Naive thymus-derived CD4-positive, alpha-beta T cell (primary cell): Measurements from ENCODE around the gene EFNA4. TPM values are rescaled to one million over a fixed set of nuclear protein-coding genes. Genes with fewer than 3 reads are reported as not detected.

Experiments used
- ATAC-seq: fragments of 150-1000 bp; cut with Tn5 transposase; 2 replicates; pipeline ENCODE4 v1.10.0; 2021; ENCODE audit warnings: mild to moderate bottlenecking, moderate library complexity
- CTCF ChIA-PET: fragments of 350-600 bp; sonication (Branson Sonifier 250); formaldehyde crosslinking; loops from one replicate; lab custom pipeline; 2021; ENCODE audit warnings: antibody characterized with exemption; lab: Charles Lee
- POLR2A ChIA-PET: fragments of 350-600 bp; sonication (Branson Sonifier 250); formaldehyde crosslinking; loops from one replicate; lab custom pipeline; 2021; ENCODE audit warnings: antibody characterized with exemption, inconsistent platforms; lab: Charles Lee
- DNase-seq, 9 donors: peaks; one replicate each; pipeline versions ENCODE4 v3.0.0 to v3.0.0-alpha.2; 2020 to 2022; ENCODE audit warnings: mixed read lengths in 1 of 9
- H3K27ac ChIP-seq: one replicate; pipeline ENCODE4 v1.7.0; 2013; ENCODE audit warnings: mild to moderate bottlenecking, low read depth, low read length, moderate library complexity
- H3K27me3 ChIP-seq, 2 donors: one replicate each; pipeline ENCODE4 v1.7.0; 2013; ENCODE audit warnings: low read length in 2 of 2, mild to moderate bottlenecking in 2 of 2, moderate library complexity in 2 of 2; ENCODE audit not compliant: control insufficient read depth in 2 of 2, insufficient read depth in 2 of 2
- H3K36me3 ChIP-seq, 3 experiments: 1 replicate in 2 of 3; 2 replicates in 1 of 3; pipeline ENCODE4 v1.7.0; 2013; ENCODE audit warnings: low read length in 3 of 3, mild to moderate bottlenecking in 3 of 3, moderate library complexity in 1 of 3; ENCODE audit not compliant: insufficient read depth in 3 of 3, control insufficient read depth in 2 of 3
- H3K4me1 ChIP-seq, 2 donors: one replicate each; pipeline ENCODE4 v1.7.0; 2013; ENCODE audit warnings: low read length in 2 of 2, mild to moderate bottlenecking in 2 of 2, moderate library complexity in 1 of 2; ENCODE audit not compliant: control insufficient read depth in 2 of 2, insufficient read depth in 2 of 2
- H3K4me3 ChIP-seq: 2 replicates; pipeline ENCODE4 v1.7.0; 2013; ENCODE audit warnings: mild to moderate bottlenecking, low read length
- H3K9me3 ChIP-seq, 3 experiments: 1 replicate in 2 of 3; 2 replicates in 1 of 3; pipeline ENCODE4 v1.7.0; 2013; ENCODE audit warnings: low read length in 3 of 3; ENCODE audit not compliant: control insufficient read depth in 2 of 3
- H3K27ac Mint-ChIP-seq, 9 donors: one replicate each; pipeline ENCODE4 v1.8.0; 2020 to 2022; ENCODE audit warnings: mixed read lengths in 9 of 9, mild to moderate bottlenecking in 8 of 9, moderate library complexity in 5 of 9, inconsistent platforms in 2 of 9
- H3K27me3 Mint-ChIP-seq, 5 donors: one replicate each; pipeline ENCODE4 v1.8.0; 2021 to 2022; ENCODE audit warnings: mixed read lengths in 5 of 5, mild to moderate bottlenecking in 1 of 5
- H3K36me3 Mint-ChIP-seq, 5 donors: one replicate each; pipeline ENCODE4 v1.8.0; 2020 to 2022; ENCODE audit warnings: mixed read lengths in 5 of 5, mild to moderate bottlenecking in 3 of 5, inconsistent platforms in 1 of 5
- H3K4me1 Mint-ChIP-seq, 7 donors: one replicate each; pipeline ENCODE4 v1.8.0; 2020 to 2022; ENCODE audit warnings: mixed read lengths in 7 of 7, mild to moderate bottlenecking in 3 of 7, inconsistent platforms in 1 of 7
- H3K4me3 Mint-ChIP-seq, 10 donors: one replicate each; pipeline ENCODE4 v1.8.0; 2020 to 2022; ENCODE audit warnings: mild to moderate bottlenecking in 10 of 10, mixed read lengths in 10 of 10, moderate library complexity in 6 of 10, inconsistent platforms in 2 of 10
- H3K9me3 Mint-ChIP-seq, 11 donors: one replicate each; pipeline ENCODE4 v1.8.0; 2020 to 2022; ENCODE audit warnings: mixed read lengths in 11 of 11, mild to moderate bottlenecking in 4 of 11, inconsistent platforms in 1 of 11, moderate library complexity in 1 of 11
- intact Hi-C, 2 donors: fragments of 100-400 bp; cut with micrococcal nuclease; formaldehyde crosslinking; loops; one replicate each; pipeline ENCODE4 v1.15.1; 2023
- polyA plus RNA-seq, 2 donors: library from polyadenylated mRNA; unstranded; fragments of 300-500 nt; fragmentation: Illumina TruSeq; gene quantifications; one replicate each; pipeline ENCODE4 v1.2.3, GENCODE V29; 2021
- total RNA-seq, 6 experiments: library from RNA in 5 of 6; stranded (reverse) in 5 of 6; gene quantifications; 1 replicate in 5 of 6; 2 replicates in 1 of 6; pipeline ENCODE4 v1.2.3 and lab custom pipeline; 2021 to 2026

Gene EFNA4, protein sequence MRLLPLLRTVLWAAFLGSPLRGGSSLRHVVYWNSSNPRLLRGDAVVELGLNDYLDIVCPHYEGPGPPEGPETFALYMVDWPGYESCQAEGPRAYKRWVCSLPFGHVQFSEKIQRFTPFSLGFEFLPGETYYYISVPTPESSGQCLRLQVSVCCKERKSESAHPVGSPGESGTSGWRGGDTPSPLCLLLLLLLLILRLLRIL
- total RNA-seq (1 to 10 TPM; 3.9 to 9.4 (median 7.7) TPM), polyA plus RNA-seq (1 to 10 TPM; 2.1 to 3.9 TPM), total RNA-seq (lab: John Stamatoyannopoulos, UW) (3.6 reads per million, percentile 19 among the genes with 10 or more reads in this experiment)

DNA sequence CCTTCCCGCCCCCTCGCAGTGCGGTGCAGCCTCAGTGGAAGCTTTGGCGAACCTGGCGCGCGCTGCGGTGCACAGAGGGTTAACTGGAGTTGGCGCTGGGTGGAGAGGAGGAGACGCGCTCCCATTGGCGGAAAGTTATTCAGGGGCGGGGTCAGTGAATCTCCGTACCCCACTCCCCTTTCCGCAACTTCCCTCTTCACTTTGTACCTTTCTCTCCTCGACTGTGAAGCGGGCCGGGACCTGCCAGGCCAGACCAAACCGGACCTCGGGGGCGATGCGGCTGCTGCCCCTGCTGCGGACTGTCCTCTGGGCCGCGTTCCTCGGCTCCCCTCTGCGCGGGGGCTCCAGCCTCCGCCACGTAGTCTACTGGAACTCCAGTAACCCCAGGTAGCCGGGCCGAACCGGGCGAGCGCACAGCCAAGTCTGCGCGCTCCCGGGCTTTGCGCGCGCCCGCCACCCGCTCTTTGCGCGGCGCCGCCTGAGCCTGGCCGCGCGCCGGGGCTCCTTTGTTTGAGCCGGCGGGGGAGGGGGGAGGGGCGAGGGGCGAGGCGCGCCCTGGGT, at the start of gene EFNA4:
Gene EFNA4 (plus strand): TSS at position 191 of the 561 bp plus-strand sequence. CDS start 84 bp downstream, at position 275.
- intact Hi-C loops: loop anchor here (1.0 to 10.0 kb wide), 13 partner anchors 8 to 739 kb away; partner anchors contain the start of genes ZBTB7B (in 2 of the 2), ADAR (in 1 of the 2), AQP10 (in 1 of the 2) and ATP8B2 (in 1 of the 2)

GRCh38 chr1:155014709-155015508, 48.6 kb upstream of the EFNA4 start:
- peaks cover 0 to 40% (median 4%) of the 10 kb centered on the region in 5 donors for H3K36me3 Mint-ChIP-seq
- H3K27me3 Mint-ChIP-seq: no peaks in the 10 kb centered on the region
- Histone ChIP-seq H3K4me3 (no peak overlapping the region), H3K4me1 (peaks cover 51 to 78% of the 10 kb centered on the region in 2 donors), H3K27ac (peak overlapping the region; percentile 83), H3K27me3 (no peaks in the 10 kb centered on the region), H3K36me3 (peaks cover 0 to 30% (median 0%) of the 10 kb centered on the region in 3 experiments), H3K9me3 (no peaks in the 10 kb centered on the region)
- ChIA-PET POLR2A (interaction anchor here (0.9 to 13.8 kb wide), 9 partner anchors 14 to 61 kb away, joined by 3 to 270 read pairs (median 28); partner anchors contain the start of genes CKS1B, FLAD1, LENEP and PBXIP1), CTCF (interaction anchor here (0.6 to 13.9 kb wide), 11 partner anchors 17 to 345 kb away, joined by 3 to 291 read pairs (median 5); partner anchors contain the start of genes CKS1B, LENEP, PBXIP1 and PMVK)
- no peaks in the 10 kb centered on the region for H3K9me3 Mint-ChIP-seq
- intact Hi-C loops: loop anchor here in 1 of 2 donors (5.0 kb wide), 2 partner anchors 37 to 408 kb away; partner anchors contain the start of genes ADAM15 and ADAR
- peaks cover 41 to 81% (median 75%) of the 10 kb centered on the region in 7 donors for H3K4me1 Mint-ChIP-seq
- H3K4me3 Mint-ChIP-seq: peak overlapping the region in 8 of 10 donors; percentile 76 to 99 (median 90)
- ATAC-seq (no peak), DNase-seq (no peak)
- H3K27ac Mint-ChIP-seq: peak overlapping the region in 7 of 9 donors; percentile 93 to 98 (median 95)

More for the DNA sequence above, at the start of gene EFNA4:
- peak within 1 kb of the TSS; percentile 85 to 99 (median 95) for H3K4me3 Mint-ChIP-seq
- no peaks in the 10 kb centered on the region for H3K9me3 ChIP-seq
- DNase-seq (peak; percentile 62 to 87 (median 86)), ATAC-seq (peak; percentile 93)
- peak within 1 kb of the TSS; percentile 69 for H3K27ac ChIP-seq
- H3K4me1 Mint-ChIP-seq: peaks cover 21 to 42% (median 39%) of the 10 kb centered on the region in 7 donors
- H3K4me3 ChIP-seq: peak within 1 kb of the TSS; percentile 76
- ChIA-PET POLR2A (interaction anchor here (0.7 to 7.8 kb wide), 10 partner anchors 8 to 83 kb away, joined by 3 to 51 read pairs (median 4); partner anchors contain the start of gene EFNA3), CTCF (interaction anchor here (0.6 to 13.9 kb wide), 13 partner anchors 10 to 109 kb away, joined by 3 to 138 read pairs (median 5); partner anchors contain the start of genes ADAM15, EFNA3, KRTCAP2 and PYGO2)
- H3K36me3 Mint-ChIP-seq: peaks cover 0 to 10% (median 0%) of the 10 kb centered on the region in 5 donors
- peaks cover 20 to 21% of the 10 kb centered on the region in 2 donors for H3K4me1 ChIP-seq
- H3K36me3 ChIP-seq: peaks cover 0 to 14% (median 0%) of the 10 kb centered on the region in 3 experiments
- no peaks in the 10 kb centered on the region for H3K27me3 ChIP-seq
- H3K9me3 Mint-ChIP-seq: no peaks in the 10 kb centered on the region
- H3K27me3 Mint-ChIP-seq: no peaks in the 10 kb centered on the region
- H3K27ac Mint-ChIP-seq: peak within 1 kb of the TSS; percentile 17 to 96 (median 83)

- Mint-ChIP-seq H3K36me3 (peaks cover 0 to 34% (median 4%) of the 10 kb centered on the region in 5 donors), H3K4me3 (peak overlapping the region; percentile 66 to 85 (median 74)), H3K27me3 (no peaks in the 10 kb centered on the region), H3K27ac (peak overlapping the region; percentile 82 to 98 (median 94)), H3K9me3 (peaks cover 0 to 2% (median 0%) of the 10 kb centered on the region in 11 donors), H3K4me1 (peaks cover 42 to 83% (median 72%) of the 10 kb centered on the region in 7 donors)
- H3K4me1 ChIP-seq: peaks cover 43 to 78% of the 10 kb centered on the region in 2 donors
- H3K4me3 ChIP-seq: no peak overlapping the region
- ChIA-PET POLR2A (interaction anchor here (0.6 to 13.8 kb wide), 11 partner anchors 15 to 236 kb away, joined by 3 to 270 read pairs (median 18); partner anchors contain the start of genes CKS1B, FLAD1, LENEP and PBXIP1), CTCF (interaction anchor here (0.7 to 13.9 kb wide), 15 partner anchors 8 to 456 kb away, joined by 3 to 291 read pairs (median 8); partner anchors contain the start of genes CKS1B, LENEP, PBXIP1 and PMVK)
- H3K27me3 ChIP-seq: no peaks in the 10 kb centered on the region
- peaks cover 0 to 30% (median 0%) of the 10 kb centered on the region in 3 experiments for H3K36me3 ChIP-seq
- ATAC-seq (no peak), DNase-seq (no peak)
- intact Hi-C loops: loop anchor here in 1 of 2 donors (2.0 to 5.0 kb wide), 3 partner anchors 33 to 408 kb away; partner anchors contain the start of genes ADAM15, ADAR and FLAD1
- no peaks in the 10 kb centered on the region for H3K9me3 ChIP-seq
- peak overlapping the region; percentile 83 for H3K27ac ChIP-seq
These were observed 47.9 kb upstream of the EFNA4 start for GRCh38 chr1:155015527-155016230.

DNA sequence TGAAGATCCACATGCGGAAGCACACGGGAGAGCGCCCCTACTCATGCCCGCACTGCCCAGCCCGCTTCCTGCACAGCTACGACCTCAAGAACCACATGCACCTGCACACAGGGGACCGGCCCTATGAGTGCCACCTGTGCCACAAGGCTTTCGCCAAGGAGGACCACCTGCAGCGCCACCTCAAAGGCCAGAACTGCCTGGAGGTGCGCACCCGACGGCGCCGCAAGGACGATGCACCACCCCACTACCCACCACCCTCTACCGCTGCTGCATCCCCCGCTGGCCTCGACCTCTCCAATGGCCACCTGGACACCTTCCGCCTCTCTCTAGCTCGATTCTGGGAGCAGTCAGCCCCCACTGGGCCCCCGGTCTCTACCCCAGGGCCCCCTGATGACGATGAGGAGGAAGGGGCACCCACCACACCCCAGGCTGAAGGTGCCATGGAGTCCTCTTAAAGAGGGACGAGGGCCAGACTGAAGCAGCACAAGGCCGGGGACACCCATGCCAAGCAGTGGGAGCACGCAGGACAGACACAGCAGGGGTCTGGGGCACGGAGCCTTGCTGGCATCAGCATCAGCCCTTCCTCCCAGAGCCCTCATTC, 47.2 kb upstream of the EFNA4 start:
- peaks cover 0 to 2% (median 0%) of the 10 kb centered on the region in 11 donors for H3K9me3 Mint-ChIP-seq
- H3K36me3 Mint-ChIP-seq: peaks cover 0 to 34% (median 4%) of the 10 kb centered on the region in 5 donors
- Histone ChIP-seq H3K4me1 (peaks cover 38 to 75% of the 10 kb centered on the region in 2 donors), H3K36me3 (peaks cover 0 to 26% (median 0%) of the 10 kb centered on the region in 3 experiments), H3K9me3 (no peaks in the 10 kb centered on the region), H3K4me3 (peak overlapping the region; percentile 50), H3K27me3 (no peaks in the 10 kb centered on the region), H3K27ac (peak overlapping the region; percentile 83)
- DNase-seq (peak in 1 of 9 donors; percentile 41), ATAC-seq (no peak)
- no peaks in the 10 kb centered on the region for H3K27me3 Mint-ChIP-seq
- peak overlapping the region; percentile 66 to 85 (median 74) for H3K4me3 Mint-ChIP-seq
- POLR2A ChIA-PET: interaction anchor here (0.6 to 13.8 kb wide), 13 partner anchors 16 to 236 kb away, joined by 3 to 270 read pairs (median 10); partner anchors contain the start of genes FLAD1, LENEP, PBXIP1 and PMVK
- CTCF ChIA-PET: interaction anchor here (0.7 to 13.9 kb wide), 19 partner anchors 9 to 457 kb away, joined by 3 to 291 read pairs (median 7); partner anchors contain the start of genes CKS1B, FLAD1, LENEP and PBXIP1
- intact Hi-C loops: loop anchor here in 1 of 2 donors (2.0 to 5.0 kb wide), 3 partner anchors 34 to 409 kb away; partner anchors contain the start of genes ADAM15, ADAR and FLAD1
- H3K4me1 Mint-ChIP-seq: peaks cover 38 to 80% (median 69%) of the 10 kb centered on the region in 7 donors
- peak overlapping the region; percentile 82 to 98 (median 94) for H3K27ac Mint-ChIP-seq
